Lung (tissue), 12 donors: Measurements from ENCODE around the gene AGPAT3. TPM values are rescaled to one million over a fixed set of nuclear protein-coding genes. Genes with fewer than 3 reads are reported as not detected.

ENCODE experiments used
- ATAC-seq: fragments of 200-7000 bp; cut with Tn5 transposase; one replicate; pipeline ENCODE4 v1.9.1; 2020; ENCODE audit warnings: moderate number of reproducible peaks; ENCODE audit not compliant: insufficient read depth, low FRiP score
- DNase-seq, 3 donors: peaks; one replicate each; pipeline ENCODE4 v3.0.0-alpha.2; 2013 to 2017
- H3K27ac ChIP-seq, 2 donors: one replicate each; pipeline ENCODE4 v1.5.1; 2013; ENCODE audit warnings: mild to moderate bottlenecking in 2 of 2, moderate library complexity in 2 of 2, control low read depth in 1 of 2, inconsistent platforms in 1 of 2, low read depth in 1 of 2, low read length in 1 of 2
- H3K27me3 ChIP-seq, 3 donors: one replicate each; pipeline ENCODE4 v1.5.1; 2013; ENCODE audit warnings: low read length in 2 of 3; ENCODE audit not compliant: control insufficient read depth in 3 of 3, insufficient read depth in 3 of 3
- H3K36me3 ChIP-seq, 4 donors: one replicate each; pipeline ENCODE4 v1.5.1; 2013; ENCODE audit warnings: low read length in 4 of 4, mild to moderate bottlenecking in 1 of 4, moderate library complexity in 1 of 4; ENCODE audit not compliant: control insufficient read depth in 4 of 4, insufficient read depth in 4 of 4
- H3K4me1 ChIP-seq, 5 donors: one replicate each; pipeline ENCODE4 v1.5.1; 2013; ENCODE audit warnings: low read length in 5 of 5, mild to moderate bottlenecking in 2 of 5, moderate library complexity in 1 of 5; ENCODE audit not compliant: control insufficient read depth in 5 of 5, insufficient read depth in 5 of 5
- H3K4me3 ChIP-seq: one replicate; pipeline ENCODE4 v1.5.1; 2013; ENCODE audit warnings: mild to moderate bottlenecking, control low read depth, moderate library complexity
- H3K9ac ChIP-seq, 2 donors: one replicate each; pipeline ENCODE4 v1.5.1; 2013; ENCODE audit warnings: low read length in 2 of 2, control low read depth in 1 of 2; ENCODE audit not compliant: insufficient read depth in 1 of 2
- H3K9me3 ChIP-seq, 4 donors: one replicate each; pipeline ENCODE4 v1.5.1; 2013; ENCODE audit warnings: low read length in 3 of 4, mild to moderate bottlenecking in 1 of 4, moderate library complexity in 1 of 4; ENCODE audit not compliant: control insufficient read depth in 4 of 4, insufficient read depth in 3 of 4
- WGBS, 2 donors: extraction: QIAGEN DNeasy Blood & Tissue Kit; methylation state at CpG; one replicate each; pipeline ENCODE4 v1.1.7; 2013; 5-methylcytosine and 5-hydroxymethylcytosine counted together
- polyA plus RNA-seq, 2 donors: library from polyadenylated mRNA; stranded (reverse); fragments of 200-250 nt; gene quantifications; one replicate each; pipeline ENCODE4 v1.2.1, GENCODE V29; 2013
- total RNA-seq, 2 donors: library from RNA; depleted of rRNA in 1 of 2; stranded (reverse); fragments of >200 nt in 1 of 2; gene quantifications; one replicate each; pipeline ENCODE4 v1.2.1, GENCODE V29; 2014 to 2021
- TF ChIP-seq, protein P1 (sequence below): IDR thresholded peaks from 2 replicates; pipeline ENCODE4 v1.5.1; 2012; ENCODE audit warnings: mild to moderate bottlenecking; ENCODE audit errors: control extremely low read depth, extremely low read depth
- donor health status: control.
- donor health status: control.
- donor health status: Bipolar disorder and iron deficiency.
- donor health status: healthy.
- donor health status: DM: yes; HTN: yes; CAD: no.

Gene AGPAT3
- total and polyA plus RNA-seq, 4 donors, result 29.4 to 120 (median 43.9) TPM

DNA sequence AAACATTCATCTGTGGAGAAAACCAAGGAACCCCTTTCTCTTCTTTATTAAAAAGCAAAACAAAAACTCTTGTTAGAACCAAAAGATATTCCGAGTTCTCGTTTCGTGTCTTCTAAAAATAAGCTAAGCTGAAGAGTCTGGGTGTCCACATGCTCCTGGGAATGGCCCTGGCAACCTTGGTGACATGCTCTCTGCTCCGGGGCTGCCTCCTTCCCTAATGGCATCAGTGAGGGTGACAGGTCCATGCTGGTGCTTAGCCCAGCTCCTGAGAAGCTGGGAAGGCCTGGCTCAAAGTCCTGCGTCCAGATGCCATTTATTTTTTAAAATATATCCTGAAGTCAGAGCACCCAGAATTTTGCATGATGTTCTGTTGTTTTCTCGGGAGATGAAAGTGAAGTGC, 122.5 kb downstream of the AGPAT3 start:
- WGBS, 2 donors, result 73 to 83% methylated on average over 6 of the region's 6 CpGs
- Histone ChIP-seq H3K9ac (no peak overlapping the region), H3K9me3 (no peaks in the 10 kb centered on the region), H3K27ac (no peak overlapping the region), H3K4me3 (no peak overlapping the region), H3K27me3 (peaks cover 0 to 6% (median 0%) of the 10 kb centered on the region in 3 donors), H3K4me1 (peaks cover 0 to 10% (median 7%) of the 10 kb centered on the region in 5 donors), H3K36me3 (peaks cover 0 to 13% (median 5%) of the 10 kb centered on the region in 4 donors)
- TF ChIP-seq, protein P1, sequence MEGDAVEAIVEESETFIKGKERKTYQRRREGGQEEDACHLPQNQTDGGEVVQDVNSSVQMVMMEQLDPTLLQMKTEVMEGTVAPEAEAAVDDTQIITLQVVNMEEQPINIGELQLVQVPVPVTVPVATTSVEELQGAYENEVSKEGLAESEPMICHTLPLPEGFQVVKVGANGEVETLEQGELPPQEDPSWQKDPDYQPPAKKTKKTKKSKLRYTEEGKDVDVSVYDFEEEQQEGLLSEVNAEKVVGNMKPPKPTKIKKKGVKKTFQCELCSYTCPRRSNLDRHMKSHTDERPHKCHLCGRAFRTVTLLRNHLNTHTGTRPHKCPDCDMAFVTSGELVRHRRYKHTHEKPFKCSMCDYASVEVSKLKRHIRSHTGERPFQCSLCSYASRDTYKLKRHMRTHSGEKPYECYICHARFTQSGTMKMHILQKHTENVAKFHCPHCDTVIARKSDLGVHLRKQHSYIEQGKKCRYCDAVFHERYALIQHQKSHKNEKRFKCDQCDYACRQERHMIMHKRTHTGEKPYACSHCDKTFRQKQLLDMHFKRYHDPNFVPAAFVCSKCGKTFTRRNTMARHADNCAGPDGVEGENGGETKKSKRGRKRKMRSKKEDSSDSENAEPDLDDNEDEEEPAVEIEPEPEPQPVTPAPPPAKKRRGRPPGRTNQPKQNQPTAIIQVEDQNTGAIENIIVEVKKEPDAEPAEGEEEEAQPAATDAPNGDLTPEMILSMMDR, result no peak
- ATAC-seq (no peak), DNase-seq (no peak)

DNA sequence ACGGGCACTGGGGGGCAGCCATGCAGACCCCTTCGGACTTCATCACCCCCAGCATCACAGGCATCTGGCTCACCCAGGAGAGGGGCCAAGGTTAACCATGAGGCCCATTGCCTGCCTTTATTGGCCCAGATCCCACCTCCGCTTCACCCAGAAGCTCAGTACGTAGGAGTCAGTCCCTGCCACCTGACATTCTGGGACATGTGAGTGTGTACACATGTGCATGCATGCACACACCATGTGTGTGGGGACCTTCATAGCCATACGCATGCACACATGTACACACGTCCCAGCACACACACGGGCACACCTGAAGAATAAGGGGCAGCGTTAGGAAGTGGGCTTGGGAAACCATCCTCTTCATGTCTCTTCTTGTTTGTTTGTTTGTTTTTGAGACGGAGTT, 123.0 kb downstream of the AGPAT3 start:
- Histone ChIP-seq H3K4me3 (no peak overlapping the region), H3K9me3 (no peaks in the 10 kb centered on the region), H3K9ac (no peak overlapping the region), H3K4me1 (peaks cover 0 to 10% (median 7%) of the 10 kb centered on the region in 5 donors), H3K36me3 (peaks cover 0 to 8% (median under 1%) of the 10 kb centered on the region in 4 donors), H3K27ac (no peak overlapping the region), H3K27me3 (peaks cover 0 to 6% (median 0%) of the 10 kb centered on the region in 3 donors)
- ATAC-seq (no peak), DNase-seq (no peak)
- 80 to 85% methylated on average over 9 of the region's 9 CpGs for WGBS, 2 donors
- TF ChIP-seq, protein P1, result no peak

DNA sequence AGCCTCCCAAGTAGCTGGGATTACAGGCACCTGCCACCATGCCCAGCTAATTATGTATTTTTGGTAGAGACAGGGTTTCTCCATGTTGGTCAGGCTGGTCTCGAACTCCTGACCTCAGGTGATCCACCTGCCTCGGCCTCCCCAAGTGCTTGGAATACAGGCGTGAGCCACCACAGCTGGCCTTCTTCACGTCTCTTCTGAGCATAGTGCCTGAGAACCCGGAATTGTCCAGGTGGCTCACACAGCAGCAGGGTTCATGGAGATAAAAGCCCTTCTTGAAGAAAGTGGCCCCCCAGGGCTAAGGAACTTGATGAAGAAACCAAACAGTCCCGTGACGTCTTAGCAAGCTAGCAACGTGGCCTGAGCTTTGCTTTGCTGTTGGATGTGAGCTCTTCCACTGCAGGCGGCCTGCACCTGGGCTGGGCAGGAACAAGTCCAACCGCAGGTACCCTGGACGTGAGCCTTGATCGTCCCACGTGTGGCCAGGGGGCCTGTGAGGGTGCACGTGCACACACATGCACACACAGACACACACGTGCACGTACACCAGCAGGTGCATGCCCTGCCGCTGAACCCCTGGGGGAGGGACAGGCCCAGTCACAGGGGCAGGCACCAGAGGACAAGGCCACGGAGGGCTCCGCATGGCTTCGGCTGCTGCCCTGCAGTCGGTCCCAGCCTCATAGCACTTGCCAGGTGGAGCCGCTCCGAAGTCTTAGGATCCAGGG, 123.6 kb downstream of the AGPAT3 start:
- H3K4me3 ChIP-seq, result no peak overlapping the region
- DNase-seq, result no peak
- TF ChIP-seq, protein P1, result no peak
- no peaks in the 10 kb centered on the region for H3K9me3 ChIP-seq
- peaks cover 0 to 10% (median 7%) of the 10 kb centered on the region in 5 donors for H3K4me1 ChIP-seq
- H3K9ac ChIP-seq, result no peak overlapping the region
- H3K36me3 ChIP-seq, result peaks cover 0 to 3% (median 0%) of the 10 kb centered on the region in 4 donors
- H3K27me3 ChIP-seq, result peaks cover 0 to 6% (median 0%) of the 10 kb centered on the region in 3 donors
- WGBS, 2 donors, result 80 to 81% methylated on average over 23 of the region's 23 CpGs
- no peak overlapping the region for H3K27ac ChIP-seq
- no peak for ATAC-seq
